Stimulated activated naive CD8-positive, alpha-beta T cell treated with anti-CD3 and anti-CD28 coated beads, Interleukin-15, Interleukin-2, amounts not matched to agents 100 ng/mL and 50 ng/mL, for 24 hours (primary cell): Measurements from ENCODE around the gene CYFIP1.

ENCODE experiments used
- H3K27ac Mint-ChIP-seq: one replicate; pipeline ENCODE4 v1.8.0; 2021; ENCODE audit warnings: mild to moderate bottlenecking, mixed read lengths
- H3K27me3 Mint-ChIP-seq: one replicate; pipeline ENCODE4 v1.8.0; 2021; ENCODE audit warnings: mixed read lengths
- H3K36me3 Mint-ChIP-seq: one replicate; pipeline ENCODE4 v1.8.0; 2021; ENCODE audit warnings: low read depth, mixed read lengths
- H3K4me1 Mint-ChIP-seq: one replicate; pipeline ENCODE4 v1.8.0; 2021; ENCODE audit warnings: low read depth, mixed read lengths
- H3K4me3 Mint-ChIP-seq: one replicate; pipeline ENCODE4 v1.8.0; 2021; ENCODE audit warnings: mild to moderate bottlenecking, mixed read lengths
- H3K9me3 Mint-ChIP-seq: one replicate; pipeline ENCODE4 v1.8.0; 2021; ENCODE audit warnings: mixed read lengths

The CYFIP1 gene

GRCh38 chr15:22947101-22948000, 32.8 kb downstream of the CYFIP1 start:
- no peak overlapping the region for H3K27ac Mint-ChIP-seq
- no peak overlapping the region for H3K4me3 Mint-ChIP-seq
- peaks cover 11% of the 10 kb centered on the region for H3K4me1 Mint-ChIP-seq
- no peaks in the 10 kb centered on the region for H3K9me3 Mint-ChIP-seq
- peaks cover 15% of the 10 kb centered on the region for H3K27me3 Mint-ChIP-seq
- H3K36me3 Mint-ChIP-seq, result peaks cover 6% of the 10 kb centered on the region

GRCh38 chr15:22945071-22945470, 35.1 kb downstream of the CYFIP1 start:
- no peak overlapping the region for H3K27ac Mint-ChIP-seq
- H3K4me1 Mint-ChIP-seq, result peaks cover 11% of the 10 kb centered on the region
- H3K4me3 Mint-ChIP-seq, result no peak overlapping the region
- H3K9me3 Mint-ChIP-seq, result no peaks in the 10 kb centered on the region
- H3K36me3 Mint-ChIP-seq, result peaks cover 6% of the 10 kb centered on the region
- peaks cover 15% of the 10 kb centered on the region for H3K27me3 Mint-ChIP-seq

GRCh38 chr15:22944651-22945050, 35.5 kb downstream of the CYFIP1 start:
- H3K9me3 Mint-ChIP-seq, result no peaks in the 10 kb centered on the region
- no peak overlapping the region for H3K4me3 Mint-ChIP-seq
- H3K27me3 Mint-ChIP-seq, result peaks cover 15% of the 10 kb centered on the region
- no peak overlapping the region for H3K27ac Mint-ChIP-seq
- peaks cover 6% of the 10 kb centered on the region for H3K36me3 Mint-ChIP-seq
- peaks cover 11% of the 10 kb centered on the region for H3K4me1 Mint-ChIP-seq

- Mint-ChIP-seq H3K36me3 (peaks cover 6% of the 10 kb centered on the region), H3K9me3 (no peaks in the 10 kb centered on the region), H3K4me1 (no peaks in the 10 kb centered on the region), H3K27me3 (peaks cover 8% of the 10 kb centered on the region), H3K4me3 (no peak overlapping the region), H3K27ac (no peak overlapping the region)
Observed at GRCh38 chr15:22942877-22943276, 37.3 kb downstream of the CYFIP1 start.

- no peaks in the 10 kb centered on the region for H3K9me3 Mint-ChIP-seq
- H3K4me3 Mint-ChIP-seq, result no peak overlapping the region
- H3K36me3 Mint-ChIP-seq, result peaks cover 6% of the 10 kb centered on the region
- H3K4me1 Mint-ChIP-seq, result no peaks in the 10 kb centered on the region
- H3K27ac Mint-ChIP-seq, result no peak overlapping the region
- H3K27me3 Mint-ChIP-seq, result peaks cover 6% of the 10 kb centered on the region
Observed at GRCh38 chr15:22942306-22942855, 37.8 kb downstream of the CYFIP1 start.

- peaks cover 6% of the 10 kb centered on the region for H3K36me3 Mint-ChIP-seq
- no peaks in the 10 kb centered on the region for H3K9me3 Mint-ChIP-seq
- no peaks in the 10 kb centered on the region for H3K4me1 Mint-ChIP-seq
- no peak overlapping the region for H3K4me3 Mint-ChIP-seq
- H3K27ac Mint-ChIP-seq, result no peak overlapping the region
- no peaks in the 10 kb centered on the region for H3K27me3 Mint-ChIP-seq
Observed at GRCh38 chr15:22941179-22941578, 39.0 kb downstream of the CYFIP1 start.

- Mint-ChIP-seq H3K27ac (no peak overlapping the region), H3K9me3 (no peaks in the 10 kb centered on the region), H3K4me3 (no peak overlapping the region), H3K36me3 (peaks cover 6% of the 10 kb centered on the region), H3K4me1 (no peaks in the 10 kb centered on the region), H3K27me3 (no peaks in the 10 kb centered on the region)
Observed at GRCh38 chr15:22939652-22940061, 40.5 kb downstream of the CYFIP1 start.

- H3K9me3 Mint-ChIP-seq, result no peaks in the 10 kb centered on the region
- no peak overlapping the region for H3K4me3 Mint-ChIP-seq
- H3K27me3 Mint-ChIP-seq, result no peaks in the 10 kb centered on the region
- H3K27ac Mint-ChIP-seq, result no peak overlapping the region
- no peaks in the 10 kb centered on the region for H3K4me1 Mint-ChIP-seq
- H3K36me3 Mint-ChIP-seq, result peaks cover 6% of the 10 kb centered on the region
Observed at GRCh38 chr15:22939051-22939450, 41.1 kb downstream of the CYFIP1 start.

GRCh38 chr15:22936577-22937472, 43.3 kb downstream of the CYFIP1 start:
- Mint-ChIP-seq H3K36me3 (no peaks in the 10 kb centered on the region), H3K27ac (no peak overlapping the region), H3K27me3 (no peaks in the 10 kb centered on the region), H3K9me3 (no peaks in the 10 kb centered on the region), H3K4me3 (no peak overlapping the region), H3K4me1 (no peaks in the 10 kb centered on the region)

- H3K27ac Mint-ChIP-seq, result no peak overlapping the region
Observed at GRCh38 chr15:22933641-22934061, 46.5 kb downstream of the CYFIP1 start.

GRCh38 chr15:22931784-22932536, 48.2 kb downstream of the CYFIP1 start:
- H3K27ac Mint-ChIP-seq, result no peak overlapping the region
- no peaks in the 10 kb centered on the region for H3K36me3 Mint-ChIP-seq

More at GRCh38 chr15:22933641-22934061, 46.5 kb downstream of the CYFIP1 start:
- H3K9me3 Mint-ChIP-seq, result no peaks in the 10 kb centered on the region
- no peaks in the 10 kb centered on the region for H3K27me3 Mint-ChIP-seq
- no peak overlapping the region for H3K4me3 Mint-ChIP-seq
- no peaks in the 10 kb centered on the region for H3K36me3 Mint-ChIP-seq
- no peaks in the 10 kb centered on the region for H3K4me1 Mint-ChIP-seq

GRCh38 chr15:22930782-22931484, 49.2 kb downstream of the CYFIP1 start:
- no peaks in the 10 kb centered on the region for H3K36me3 Mint-ChIP-seq

More at GRCh38 chr15:22931784-22932536, 48.2 kb downstream of the CYFIP1 start:
- Mint-ChIP-seq H3K9me3 (no peaks in the 10 kb centered on the region), H3K4me1 (no peaks in the 10 kb centered on the region), H3K4me3 (no peak overlapping the region), H3K27me3 (no peaks in the 10 kb centered on the region)

GRCh38 chr15:22927761-22928160, 52.4 kb downstream of the CYFIP1 start:
- H3K4me3 Mint-ChIP-seq, result no peak overlapping the region
- H3K27me3 Mint-ChIP-seq, result no peaks in the 10 kb centered on the region
- H3K9me3 Mint-ChIP-seq, result no peaks in the 10 kb centered on the region
- no peak overlapping the region for H3K27ac Mint-ChIP-seq
- no peaks in the 10 kb centered on the region for H3K36me3 Mint-ChIP-seq
- no peaks in the 10 kb centered on the region for H3K4me1 Mint-ChIP-seq

More at GRCh38 chr15:22930782-22931484, 49.2 kb downstream of the CYFIP1 start:
- Mint-ChIP-seq H3K27ac (no peak overlapping the region), H3K4me3 (no peak overlapping the region), H3K9me3 (no peaks in the 10 kb centered on the region), H3K4me1 (no peaks in the 10 kb centered on the region), H3K27me3 (no peaks in the 10 kb centered on the region)

GRCh38 chr15:22925875-22926274, 54.3 kb downstream of the CYFIP1 start:
- Mint-ChIP-seq H3K27ac (no peak overlapping the region), H3K36me3 (no peaks in the 10 kb centered on the region), H3K4me3 (no peak overlapping the region), H3K4me1 (no peaks in the 10 kb centered on the region), H3K27me3 (no peaks in the 10 kb centered on the region), H3K9me3 (no peaks in the 10 kb centered on the region)
